ENCODE data around the gene CT45A9. TPM values are rescaled to one million over a fixed set of nuclear protein-coding genes. Genes with fewer than 3 reads are reported as not detected.
"Not testable (repeated sequence)": the region's sequence is repeated elsewhere in the genome, so short reads cannot be mapped to it uniquely, and the experiment has no call there.

Gene CT45A9
- total RNA-seq, 1 donor from 2014 or later: not detected

- H3K27me3 ChIP-seq; H3K4me3 Mint-ChIP-seq; H3K4me2 ChIP-seq; H3K27me3 Mint-ChIP-seq (ENCODE audit: insufficient read depth, low read depth); H3K9me3 ChIP-seq (ENCODE audit: low read depth); H3F3A ChIP-seq (ENCODE audit: low read depth); H3K27ac Mint-ChIP-seq; H3K4me1 Mint-ChIP-seq; H3K36me3 Mint-ChIP-seq; H3K4me3 ChIP-seq; DNase-seq (ENCODE audit: low spot score); H4K20me1 ChIP-seq (ENCODE audit: low read depth); H3K4me1 ChIP-seq; H3K36me3 ChIP-seq; H3K27ac ChIP-seq; H3K79me2 ChIP-seq (ENCODE audit: low read depth); H2AFZ ChIP-seq (replicated peaks); H3K9ac ChIP-seq: not testable (repeated sequence)
- H3K9me3 Mint-ChIP-seq: peaks cover 10% of the 10 kb centered on the region
- peak; percentile 22 for TF ChIP-seq CTCF (IDR thresholded peaks at IDR 0.05)
Measured at GRCh38 chrX:135888976-135889375, 17.4 kb upstream of the CT45A9 start.

GRCh38 chrX:135888230-135888629, 16.6 kb upstream of the CT45A9 start:
- not testable (repeated sequence) for H3K27me3 ChIP-seq; H3K36me3 ChIP-seq; H3K4me3 ChIP-seq; DNase-seq (ENCODE audit: low spot score); H3K4me2 ChIP-seq; H3K27ac ChIP-seq; H3F3A ChIP-seq (ENCODE audit: low read depth); H3K9me3 Mint-ChIP-seq; H3K4me1 ChIP-seq; H3K27me3 Mint-ChIP-seq (ENCODE audit: insufficient read depth, low read depth); H2AFZ ChIP-seq (replicated peaks); H3K9ac ChIP-seq; H4K20me1 ChIP-seq (ENCODE audit: low read depth); H3K9me3 ChIP-seq (ENCODE audit: low read depth); H3K79me2 ChIP-seq (ENCODE audit: low read depth); H3K4me3 Mint-ChIP-seq; H3K27ac Mint-ChIP-seq; H3K4me1 Mint-ChIP-seq; H3K36me3 Mint-ChIP-seq

GRCh38 chrX:135882741-135883140, 11.1 kb upstream of the CT45A9 start:
- H3K9me3 ChIP-seq (ENCODE audit: low read depth); H3K36me3 ChIP-seq; H3K27me3 ChIP-seq; DNase-seq (ENCODE audit: low spot score); H3K9me3 Mint-ChIP-seq; H3K27me3 Mint-ChIP-seq (ENCODE audit: insufficient read depth, low read depth); H3K27ac Mint-ChIP-seq; H3K27ac ChIP-seq; H3F3A ChIP-seq (ENCODE audit: low read depth); H3K4me1 ChIP-seq; H3K79me2 ChIP-seq (ENCODE audit: low read depth); H3K36me3 Mint-ChIP-seq; H3K4me2 ChIP-seq; H3K4me1 Mint-ChIP-seq; H2AFZ ChIP-seq (replicated peaks); H3K4me3 ChIP-seq; H4K20me1 ChIP-seq (ENCODE audit: low read depth); H3K9ac ChIP-seq; H3K4me3 Mint-ChIP-seq: not testable (repeated sequence)

GRCh38 chrX:135854438-135854837, 17.2 kb downstream of the CT45A9 start, which contains the start of gene CT45A8:
Gene CT45A8 (minus strand): TSS chrX:135854538. CDS start chrX:135850783, 3,755 bp downstream.
- H3K36me3 ChIP-seq; H2AFZ ChIP-seq (replicated peaks); H3K4me1 Mint-ChIP-seq; H3K27me3 ChIP-seq; H3K27me3 Mint-ChIP-seq (ENCODE audit: insufficient read depth, low read depth); H3K4me1 ChIP-seq; H3K9me3 ChIP-seq (ENCODE audit: low read depth); H3K9me3 Mint-ChIP-seq; H3F3A ChIP-seq (ENCODE audit: low read depth); H3K27ac ChIP-seq; H3K4me2 ChIP-seq; DNase-seq (ENCODE audit: low spot score); H3K36me3 Mint-ChIP-seq; H3K4me3 ChIP-seq; H3K9ac ChIP-seq; H3K27ac Mint-ChIP-seq; H3K79me2 ChIP-seq (ENCODE audit: low read depth); H3K4me3 Mint-ChIP-seq; H4K20me1 ChIP-seq (ENCODE audit: low read depth): not testable (repeated sequence)

GRCh38 chrX:135837180-135837579, 34.4 kb downstream of the CT45A9 start, which contains the start of gene CT45A7:
Gene CT45A7 (minus strand): TSS chrX:135837280. CDS start chrX:135833533, 3,747 bp downstream.
- not testable (repeated sequence) for H3K4me3 Mint-ChIP-seq; H3K9ac ChIP-seq; H3K4me1 ChIP-seq; H3K27me3 Mint-ChIP-seq (ENCODE audit: insufficient read depth, low read depth); H3K79me2 ChIP-seq (ENCODE audit: low read depth); H3K36me3 ChIP-seq; H4K20me1 ChIP-seq (ENCODE audit: low read depth); H3K4me2 ChIP-seq; H3K9me3 Mint-ChIP-seq; H3K27me3 ChIP-seq; H3K27ac ChIP-seq; DNase-seq (ENCODE audit: low spot score); H3K9me3 ChIP-seq (ENCODE audit: low read depth); H3F3A ChIP-seq (ENCODE audit: low read depth); H3K4me1 Mint-ChIP-seq; H3K4me3 ChIP-seq; H2AFZ ChIP-seq (replicated peaks); H3K36me3 Mint-ChIP-seq; H3K27ac Mint-ChIP-seq

- not testable (repeated sequence) for H3K9me3 Mint-ChIP-seq; H3K27ac Mint-ChIP-seq; H3K4me3 Mint-ChIP-seq; H3K27me3 Mint-ChIP-seq (ENCODE audit: insufficient read depth, low read depth); H2AFZ ChIP-seq (replicated peaks); H3K79me2 ChIP-seq (ENCODE audit: low read depth); H4K20me1 ChIP-seq (ENCODE audit: low read depth); H3K9ac ChIP-seq; H3K4me1 Mint-ChIP-seq; H3K4me3 ChIP-seq; H3K27ac ChIP-seq; H3K36me3 ChIP-seq; H3K9me3 ChIP-seq (ENCODE audit: low read depth); H3K27me3 ChIP-seq; H3K4me2 ChIP-seq; DNase-seq (ENCODE audit: low spot score); H3K4me1 ChIP-seq; H3F3A ChIP-seq (ENCODE audit: low read depth); H3K36me3 Mint-ChIP-seq
Measured at GRCh38 chrX:135819912-135820311, 51.7 kb downstream of the CT45A9 start, which contains the start of gene CT45A2. Gene CT45A2 (minus strand): TSS chrX:135820012. CDS start chrX:135816265, 3,747 bp downstream.
